GM18520 (cell line): Measurements from ENCODE around the gene MTCL1.

ENCODE experiments used
- ATAC-seq: cut with Tn5 transposase; IDR thresholded peaks from one replicate; pipeline ENCODE4 v1.9.1; 2021; ENCODE audit not compliant: unreplicated experiment

The MTCL1 gene

DNA sequence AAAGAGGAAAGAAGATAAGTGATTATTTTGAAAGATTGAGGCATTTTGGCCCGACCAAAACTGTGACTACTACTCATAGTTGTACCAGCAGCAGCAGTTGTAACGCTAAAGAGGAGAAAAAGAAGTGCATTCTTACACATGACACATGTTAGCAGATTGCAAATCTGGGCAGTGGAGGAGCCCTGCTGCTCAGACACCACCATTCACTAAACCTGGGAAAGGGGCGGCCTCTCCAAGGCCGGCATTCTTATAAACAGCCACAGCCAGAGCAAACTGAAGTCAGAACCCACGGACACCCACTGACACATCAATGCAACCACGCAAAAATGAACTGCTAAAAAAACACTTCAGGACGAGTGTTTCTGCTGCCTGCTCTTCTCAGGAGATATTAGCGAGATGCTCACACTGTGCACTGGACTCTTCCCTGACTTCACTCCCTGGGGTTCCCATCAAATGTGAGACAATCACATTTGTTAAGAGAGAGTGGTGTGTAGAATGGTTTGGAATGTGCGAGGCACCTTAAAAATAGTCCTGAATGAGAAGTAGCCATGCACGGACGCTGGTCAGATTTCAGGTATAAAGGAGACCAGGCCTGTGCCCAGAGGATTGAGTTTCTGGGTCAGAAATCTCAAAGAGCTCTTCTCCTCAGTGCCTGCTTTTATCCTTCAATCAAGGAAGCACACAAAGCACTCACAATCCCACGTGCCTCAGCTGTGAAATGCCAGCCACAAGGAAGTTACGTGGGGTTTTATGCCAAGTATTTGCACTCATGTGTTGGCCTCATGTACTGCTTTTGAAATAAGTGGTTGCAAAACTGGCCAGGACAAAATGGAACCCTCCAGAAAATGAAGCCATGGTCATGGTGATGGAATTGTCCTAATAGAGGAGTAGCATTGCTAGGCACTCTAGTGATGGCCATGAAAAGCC, 83.4 kb downstream of the MTCL1 start:
- no peak for ATAC-seq

DNA sequence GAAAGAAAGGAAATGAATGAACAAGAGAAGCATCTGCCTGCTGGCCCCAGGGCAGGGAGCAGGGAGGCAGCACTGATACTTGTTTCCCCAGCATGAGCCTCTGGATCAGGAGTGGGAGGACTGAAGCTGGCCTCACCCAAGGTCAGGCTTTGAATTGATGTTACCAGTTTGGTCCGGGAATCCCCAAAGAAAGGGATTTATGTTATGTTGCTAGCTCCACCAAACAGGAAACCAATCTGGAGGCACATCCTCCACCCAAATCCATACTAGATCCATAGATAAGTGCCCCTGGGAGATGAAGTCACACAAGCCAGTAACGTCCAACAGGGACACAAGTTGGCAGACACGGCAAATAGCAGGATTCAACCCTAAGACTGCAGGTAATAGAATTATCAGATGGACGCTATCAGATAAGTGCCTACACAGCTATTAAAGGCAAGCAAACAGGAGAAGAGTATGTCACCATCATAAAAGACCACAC, 85.9 kb downstream of the MTCL1 start:
- no peak for ATAC-seq

DNA sequence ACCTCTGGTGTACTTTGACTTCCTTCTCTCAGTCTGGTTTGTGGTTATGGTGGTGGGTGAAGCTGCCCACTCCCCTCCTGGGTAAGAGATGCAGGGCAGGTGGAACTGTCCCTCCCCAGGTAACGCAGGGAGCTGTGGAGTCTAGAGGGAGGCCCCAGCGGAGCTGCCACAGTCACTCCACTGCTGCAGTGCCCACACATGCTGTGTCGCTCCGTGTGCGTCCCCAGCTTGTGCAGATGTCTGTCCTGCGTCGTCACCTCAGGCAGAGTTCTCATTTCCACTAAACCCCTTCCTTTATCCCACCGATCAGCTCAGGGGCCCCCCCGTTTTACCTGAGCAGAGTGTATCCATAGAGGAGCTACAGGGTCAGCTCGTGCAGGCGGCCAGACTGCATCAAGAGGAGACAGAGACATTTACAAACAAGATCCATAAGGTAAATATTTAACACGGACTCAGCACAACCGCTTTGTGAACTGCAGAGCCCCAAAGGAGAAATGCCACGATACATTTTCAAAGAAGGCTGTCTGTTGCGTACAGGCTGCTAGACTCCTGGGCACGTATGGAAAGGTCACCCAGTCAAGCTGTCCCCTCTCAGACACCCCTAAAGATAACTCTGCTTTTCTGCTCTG, 87.4 kb downstream of the MTCL1 start:
- ATAC-seq = no peak

DNA sequence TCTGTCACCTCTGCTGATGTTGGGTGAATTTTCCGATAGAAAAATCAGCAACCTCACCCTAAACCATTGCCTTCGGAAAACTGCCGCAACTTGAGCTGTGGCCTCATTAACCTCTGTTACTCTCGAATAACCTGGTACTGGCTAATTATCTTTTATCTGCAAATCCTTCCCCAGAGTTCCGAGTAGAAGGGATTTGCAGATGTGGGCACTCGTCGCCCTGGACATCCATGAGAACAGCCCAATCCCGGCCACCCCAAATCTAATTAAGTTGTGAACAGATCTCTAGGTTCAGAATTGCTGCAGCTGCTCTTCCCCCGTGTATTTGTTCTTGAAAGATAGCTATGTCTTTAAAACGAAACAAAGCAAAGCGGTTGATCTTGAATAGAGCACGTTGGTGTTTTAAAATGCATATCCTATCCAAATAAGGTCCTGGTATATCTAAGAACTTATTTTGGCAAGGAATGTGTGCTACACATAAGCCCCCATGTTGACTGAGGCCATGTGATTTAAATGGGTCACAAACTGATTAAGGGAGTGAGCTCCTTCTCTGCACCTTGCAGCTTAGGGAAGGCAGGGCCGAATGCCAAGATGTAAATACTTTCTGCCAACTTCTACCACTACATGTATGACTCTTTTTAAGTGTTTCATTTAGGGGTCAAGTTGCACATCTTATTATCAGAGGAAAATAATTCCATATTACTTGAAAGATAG, 88.2 kb downstream of the MTCL1 start:
- no peak for ATAC-seq

DNA sequence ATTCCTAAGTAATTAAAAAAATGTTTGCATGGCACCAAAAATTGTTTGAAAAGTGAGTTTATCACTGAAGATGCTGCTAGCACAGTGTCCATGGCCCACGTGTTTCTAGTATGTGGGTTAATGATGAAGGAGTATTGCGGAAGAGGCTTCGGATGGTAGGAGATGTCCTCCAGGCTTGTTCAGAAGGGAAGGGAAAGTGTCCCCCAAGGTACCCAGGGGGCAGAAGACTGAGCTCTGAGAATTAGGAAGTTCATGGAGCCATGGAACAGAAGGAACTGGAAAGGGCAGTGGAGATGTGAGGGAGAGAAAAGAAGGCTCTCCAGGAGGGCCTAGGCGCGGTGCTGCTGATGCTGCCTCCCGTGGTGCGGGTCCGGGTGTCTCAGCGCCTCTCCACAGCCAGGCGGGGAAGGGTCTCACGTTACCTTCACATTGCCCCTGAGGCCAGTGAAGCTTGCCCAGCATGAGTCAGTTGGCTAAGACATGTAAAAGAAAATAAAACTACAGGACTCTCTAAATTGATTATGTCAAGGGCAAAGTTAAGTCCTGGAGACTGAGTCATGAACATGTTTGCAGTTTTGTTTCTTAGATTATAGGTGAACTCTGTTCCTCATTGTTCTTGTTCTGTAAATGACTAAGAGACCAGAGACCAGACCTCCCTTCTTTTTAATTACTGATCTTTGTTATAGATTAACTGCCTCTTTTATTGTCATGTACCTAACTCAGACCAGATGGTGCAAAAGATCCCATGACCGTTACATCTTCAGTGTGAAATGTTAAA, 89.0 kb downstream of the MTCL1 start:
- peak; percentile 41 for ATAC-seq

DNA sequence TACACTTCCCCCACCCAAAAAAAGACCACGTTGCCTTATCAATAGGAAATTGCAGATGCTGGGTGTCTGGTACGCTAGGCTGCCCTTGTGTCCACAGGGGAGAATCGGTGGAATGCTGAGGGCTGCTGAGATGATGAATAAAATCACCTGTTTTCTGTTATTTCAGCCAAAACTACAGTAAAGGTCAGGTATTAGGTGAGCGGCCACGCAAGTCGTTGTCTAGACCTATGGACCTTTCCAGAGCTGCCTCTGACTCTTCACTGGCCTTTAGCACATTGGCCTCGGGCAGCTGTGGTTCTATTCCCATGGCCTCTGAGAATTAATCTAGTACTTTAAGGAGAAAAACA, 89.6 kb downstream of the MTCL1 start:
- no peak for ATAC-seq

DNA sequence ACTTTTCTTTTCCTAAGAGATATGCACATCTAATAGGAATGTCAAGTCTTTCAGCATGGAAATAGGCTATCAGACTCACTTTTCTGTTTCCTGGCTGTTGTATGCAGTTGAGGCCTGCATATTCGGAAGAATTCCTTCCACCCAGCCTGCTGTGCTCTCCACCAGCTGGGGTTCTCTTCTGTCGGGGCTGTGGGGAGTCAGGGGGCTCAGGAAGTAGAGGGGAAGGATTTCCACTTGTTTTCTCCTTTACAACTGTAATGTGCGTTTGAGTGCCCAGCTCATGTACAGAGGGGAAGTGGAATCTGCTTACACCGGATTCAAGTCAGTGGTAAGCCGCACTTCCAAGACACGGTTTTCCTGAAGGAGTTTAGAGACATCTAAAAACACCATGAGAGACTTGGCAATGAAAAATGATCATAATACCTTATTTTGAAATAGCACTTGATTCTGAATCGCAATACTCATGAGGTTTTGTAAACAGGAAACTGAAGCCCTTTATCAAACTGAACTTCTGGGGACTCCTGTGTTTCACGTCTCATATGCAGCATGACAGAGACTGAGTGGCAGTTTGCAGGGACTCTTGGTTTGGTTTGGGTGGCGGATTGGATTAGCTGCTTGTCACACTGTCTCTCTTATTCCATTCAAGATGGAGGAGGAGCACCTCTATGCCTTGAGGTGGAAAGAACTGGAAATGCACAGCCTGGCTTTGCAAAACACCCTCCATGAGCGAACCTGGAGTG, 90.4 kb downstream of the MTCL1 start:
- no peak for ATAC-seq

DNA sequence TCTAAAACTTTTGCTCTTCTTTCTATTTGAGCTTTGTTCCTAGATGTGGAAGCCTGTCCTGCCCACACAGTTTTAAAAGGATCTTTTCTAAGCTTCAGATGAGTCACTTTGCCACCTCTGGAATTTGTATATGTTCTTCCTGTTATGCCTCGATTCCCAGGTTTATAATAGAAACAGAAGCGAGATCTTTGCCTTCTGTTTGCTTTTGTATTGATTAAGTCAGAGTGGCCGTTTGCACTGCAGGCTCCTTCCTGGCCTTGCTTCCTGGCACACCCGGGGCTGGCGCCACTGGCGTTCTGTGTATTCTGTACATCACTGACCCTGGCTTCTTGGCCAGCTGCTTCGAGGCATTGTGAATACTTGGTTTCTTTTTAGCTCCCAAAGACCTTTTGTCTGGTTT, 91.8 kb downstream of the MTCL1 start:
- ATAC-seq = no peak

DNA sequence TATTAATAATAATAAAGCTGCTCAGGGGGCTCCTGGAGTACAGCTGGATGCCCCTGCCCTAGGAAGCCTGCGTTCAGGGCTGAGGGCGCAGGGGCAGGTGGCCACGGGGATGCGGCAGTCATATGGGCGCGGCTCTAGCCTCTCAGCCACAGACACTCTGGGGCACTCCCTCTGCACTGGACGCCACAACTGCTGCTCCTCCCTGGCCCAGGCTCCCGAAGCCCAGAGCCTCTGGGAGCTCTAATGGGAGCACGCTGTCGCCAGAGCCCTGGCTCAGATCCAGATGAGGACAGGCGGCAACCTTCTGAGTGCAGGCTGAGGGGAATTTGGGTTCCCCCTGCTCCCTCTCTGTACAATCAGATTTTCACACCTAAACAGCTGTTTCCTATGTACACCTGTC, 93.6 kb downstream of the MTCL1 start:
- ATAC-seq = no peak

DNA sequence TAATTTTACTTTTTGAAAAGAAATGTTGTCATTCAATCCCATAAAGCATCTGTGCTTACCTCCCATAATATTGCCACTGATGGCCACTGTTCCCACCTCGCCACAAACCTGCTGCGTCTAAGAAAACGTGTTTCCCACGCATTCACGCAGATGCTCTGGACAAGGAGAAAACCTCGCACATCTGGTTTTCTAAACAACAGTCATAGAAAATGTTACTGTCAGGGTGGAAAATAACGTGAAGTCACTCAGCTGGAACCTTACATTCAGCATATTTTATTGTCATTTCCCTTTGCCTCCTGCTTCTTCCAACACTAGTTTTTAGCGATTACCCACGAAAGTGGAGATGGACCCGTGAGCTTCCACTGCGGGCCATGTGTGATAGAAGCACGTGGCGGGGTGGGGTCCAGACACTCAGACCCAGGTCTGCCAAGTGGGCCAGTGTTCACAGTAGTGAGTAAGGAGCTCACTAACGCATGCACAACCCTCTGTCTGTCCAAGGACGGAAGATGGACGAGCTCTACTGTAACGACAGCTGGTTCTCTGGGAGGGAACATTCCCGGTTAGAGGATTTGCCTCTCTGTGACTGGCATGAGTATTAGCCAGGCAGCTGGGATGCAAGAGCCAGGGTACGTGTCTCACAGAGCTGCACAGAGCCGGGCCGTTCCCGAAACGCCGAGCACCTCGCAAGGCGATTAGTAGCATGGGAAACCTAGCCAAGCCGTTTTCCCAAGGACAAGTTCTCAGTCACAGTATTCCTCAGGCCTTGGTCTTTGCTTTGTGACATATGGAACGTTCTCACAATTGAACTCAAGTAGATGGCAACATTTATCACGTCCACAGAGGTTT, 94.5 kb downstream of the MTCL1 start:
- ATAC-seq = no peak

DNA sequence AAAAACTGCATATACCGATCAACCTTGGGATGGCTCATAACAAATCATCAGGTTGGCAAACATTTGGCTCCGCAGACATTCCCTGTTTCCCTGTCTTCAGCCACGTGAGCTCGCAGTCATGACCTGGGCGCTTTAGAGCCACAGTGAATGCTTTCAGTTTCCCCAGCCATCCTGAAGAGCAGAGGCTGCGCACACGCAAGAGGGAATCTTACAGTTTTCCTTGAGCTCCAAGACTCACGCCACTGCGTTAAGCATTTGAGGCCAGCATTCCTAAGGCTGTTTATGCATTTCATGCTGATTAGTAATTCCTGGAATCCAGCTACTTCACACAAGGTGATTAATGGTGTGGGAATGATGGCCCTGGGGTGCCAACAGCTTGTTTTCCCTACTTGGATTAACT, 95.1 kb downstream of the MTCL1 start:
- ATAC-seq = no peak

DNA sequence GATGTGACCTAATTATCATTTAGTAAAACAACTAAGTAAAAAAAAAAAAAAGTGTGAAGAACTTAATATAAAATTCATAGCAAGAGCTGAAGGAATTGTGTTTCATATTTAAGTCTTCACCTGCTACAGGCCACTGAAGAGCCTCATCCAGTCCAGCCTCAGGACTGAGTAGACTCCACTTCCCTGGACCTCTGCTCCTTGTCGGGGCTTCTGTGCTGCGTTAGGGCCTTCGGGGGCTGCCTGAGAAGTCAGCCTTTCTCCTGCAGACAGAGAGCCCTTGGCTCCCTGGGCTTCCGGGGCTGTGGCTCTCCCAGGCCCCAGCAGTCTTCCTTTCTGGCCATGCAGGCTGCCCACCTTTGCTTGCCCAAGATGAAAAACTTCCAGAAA, 95.5 kb downstream of the MTCL1 start:
- ATAC-seq = no peak

DNA sequence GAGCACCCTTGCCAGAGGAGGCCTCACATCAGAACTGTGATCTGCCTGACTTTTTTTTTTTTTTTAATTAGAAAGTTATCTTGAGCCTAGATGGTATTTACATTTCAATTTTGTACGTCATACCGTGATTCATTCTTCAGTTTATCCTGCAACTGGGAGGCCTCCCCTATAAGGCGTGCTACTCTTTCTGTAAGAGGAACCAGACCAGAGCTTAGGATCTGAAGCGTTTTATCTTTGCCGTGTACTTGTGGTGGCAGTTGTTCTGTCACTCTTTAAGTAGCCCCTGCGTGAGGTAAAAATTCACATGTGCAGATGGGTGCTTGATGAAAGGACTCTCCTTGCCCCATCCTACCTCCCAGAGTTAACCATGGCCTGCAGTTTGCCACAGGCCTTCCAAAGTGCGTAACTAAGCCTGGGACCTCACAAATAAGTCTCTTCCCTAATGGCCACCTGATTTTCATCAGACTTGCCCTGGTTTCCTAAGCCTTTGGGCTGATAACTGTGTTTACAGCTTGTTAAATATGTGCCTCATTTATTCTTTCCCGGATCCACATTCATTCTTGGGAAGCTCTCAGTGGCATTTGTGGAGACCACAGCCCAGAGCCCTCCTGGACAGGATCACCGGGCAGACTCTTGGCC, 96.0 kb downstream of the MTCL1 start:
- no peak for ATAC-seq

DNA sequence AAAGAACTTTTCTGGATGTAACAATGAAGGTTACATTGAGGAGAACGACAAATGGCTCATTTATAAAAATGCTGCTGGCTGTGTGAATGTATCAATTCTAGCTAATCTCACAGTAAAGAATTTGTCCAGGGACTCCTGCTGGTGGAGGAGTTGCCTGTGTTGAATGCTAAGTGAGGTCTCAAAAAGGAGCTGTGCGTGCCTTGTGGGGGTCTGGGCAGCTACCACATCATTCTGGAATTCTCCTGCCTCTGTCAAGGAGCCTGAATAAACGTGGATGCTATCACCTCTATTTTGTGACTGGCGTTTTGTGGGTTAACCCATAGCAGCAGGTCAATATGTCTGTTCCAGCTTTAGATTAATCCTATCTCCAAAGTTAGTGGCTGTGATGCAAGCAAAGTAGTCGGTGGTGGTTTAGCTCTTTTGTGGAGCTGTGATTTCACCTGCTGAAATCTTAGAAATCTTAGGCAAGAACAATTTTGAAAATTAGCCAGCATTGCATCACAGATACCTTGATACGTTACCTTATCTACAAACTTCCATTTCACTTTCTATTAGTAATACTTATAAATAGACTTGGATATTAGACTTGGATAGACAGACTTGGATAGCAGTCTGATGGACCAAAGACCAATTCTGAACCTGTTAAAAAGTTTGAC, 96.8 kb downstream of the MTCL1 start:
- no peak for ATAC-seq

DNA sequence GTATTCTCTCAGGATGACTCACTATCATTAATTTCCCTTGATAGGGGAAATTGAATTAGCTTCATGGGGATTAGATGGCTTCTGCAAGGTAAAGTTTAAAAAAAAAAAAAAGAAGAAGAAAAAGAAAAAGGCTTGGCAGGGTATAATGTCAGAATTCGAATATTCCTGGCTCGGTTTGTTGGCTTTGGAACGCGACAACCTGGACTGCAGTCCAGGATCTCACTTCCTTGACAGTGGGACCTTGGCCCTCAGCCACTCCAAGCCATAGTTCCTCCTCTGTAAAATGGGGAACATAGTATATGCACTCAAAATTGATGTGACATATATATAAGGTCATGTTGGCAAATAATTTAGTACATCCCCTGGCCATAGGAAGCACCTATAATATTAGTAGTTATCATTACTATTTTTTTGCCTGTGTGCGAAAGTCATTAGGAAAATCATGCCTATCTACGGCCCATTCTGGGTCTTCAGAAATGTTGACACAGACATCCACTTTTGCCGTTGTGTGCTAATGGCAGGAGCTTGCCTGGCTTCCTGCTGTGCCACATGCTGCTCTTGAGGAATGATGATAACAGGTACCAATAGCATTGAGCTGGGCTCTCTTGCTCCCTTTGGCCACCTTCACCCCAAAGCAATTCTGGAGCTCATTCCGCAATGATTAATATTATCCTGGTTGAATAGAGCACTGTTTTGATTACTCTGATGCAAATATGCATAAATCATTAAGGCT, 97.9 kb downstream of the MTCL1 start:
- no peak for ATAC-seq

DNA sequence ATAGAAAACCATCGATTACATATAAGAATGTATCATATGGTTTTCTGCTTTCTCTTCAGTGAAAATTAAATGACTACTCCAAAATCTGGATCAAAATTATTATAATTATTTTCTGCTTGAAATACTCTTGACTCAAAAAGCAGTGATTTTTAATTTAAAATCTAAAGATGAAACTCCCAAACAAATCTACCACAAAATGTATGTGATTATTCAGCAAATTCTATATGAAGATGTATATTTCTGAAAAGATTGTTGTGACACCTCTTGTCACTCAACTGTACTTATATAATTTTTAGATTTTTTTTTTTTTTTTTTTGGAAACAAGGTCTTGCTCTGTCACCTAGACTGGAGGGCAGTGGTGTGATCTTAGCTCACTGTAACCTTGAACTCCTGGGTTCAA, 98.6 kb downstream of the MTCL1 start:
- no peak for ATAC-seq

DNA sequence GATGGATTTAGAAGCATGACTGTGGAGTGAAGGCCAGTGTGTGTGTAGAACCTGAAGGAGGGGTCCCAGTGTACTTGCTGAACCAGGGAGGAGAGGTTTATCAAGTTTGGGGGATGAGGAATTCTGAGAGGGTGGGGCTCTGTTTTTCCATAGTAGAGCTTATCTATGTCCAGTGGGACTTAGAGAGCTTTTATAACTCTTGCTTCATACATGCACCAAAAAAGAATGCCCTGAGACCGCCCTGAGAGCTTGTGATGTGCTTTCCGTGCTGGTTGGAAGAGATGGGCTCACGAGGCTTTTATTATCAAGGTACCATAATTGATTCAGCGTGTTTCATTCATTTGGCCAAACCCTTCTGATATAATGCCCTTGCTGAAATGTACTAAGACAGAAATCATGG, 100.2 kb downstream of the MTCL1 start:
- ATAC-seq = no peak
